ENCODE measurements around the gene ASCC1. TPM values are rescaled to one million over a fixed set of nuclear protein-coding genes. Genes with fewer than 3 reads are reported as not detected.
A peak's percentile ranks its signal among the peaks of the same experiment; 100 is the strongest.

ASCC1 gene, protein sequence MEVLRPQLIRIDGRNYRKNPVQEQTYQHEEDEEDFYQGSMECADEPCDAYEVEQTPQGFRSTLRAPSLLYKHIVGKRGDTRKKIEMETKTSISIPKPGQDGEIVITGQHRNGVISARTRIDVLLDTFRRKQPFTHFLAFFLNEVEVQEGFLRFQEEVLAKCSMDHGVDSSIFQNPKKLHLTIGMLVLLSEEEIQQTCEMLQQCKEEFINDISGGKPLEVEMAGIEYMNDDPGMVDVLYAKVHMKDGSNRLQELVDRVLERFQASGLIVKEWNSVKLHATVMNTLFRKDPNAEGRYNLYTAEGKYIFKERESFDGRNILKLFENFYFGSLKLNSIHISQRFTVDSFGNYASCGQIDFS
- polyA plus RNA-seq (2013, experiment 1 of 2): 34.4 TPM
- 39.1 TPM for polyA plus RNA-seq (2013, experiment 2 of 2)

DNA sequence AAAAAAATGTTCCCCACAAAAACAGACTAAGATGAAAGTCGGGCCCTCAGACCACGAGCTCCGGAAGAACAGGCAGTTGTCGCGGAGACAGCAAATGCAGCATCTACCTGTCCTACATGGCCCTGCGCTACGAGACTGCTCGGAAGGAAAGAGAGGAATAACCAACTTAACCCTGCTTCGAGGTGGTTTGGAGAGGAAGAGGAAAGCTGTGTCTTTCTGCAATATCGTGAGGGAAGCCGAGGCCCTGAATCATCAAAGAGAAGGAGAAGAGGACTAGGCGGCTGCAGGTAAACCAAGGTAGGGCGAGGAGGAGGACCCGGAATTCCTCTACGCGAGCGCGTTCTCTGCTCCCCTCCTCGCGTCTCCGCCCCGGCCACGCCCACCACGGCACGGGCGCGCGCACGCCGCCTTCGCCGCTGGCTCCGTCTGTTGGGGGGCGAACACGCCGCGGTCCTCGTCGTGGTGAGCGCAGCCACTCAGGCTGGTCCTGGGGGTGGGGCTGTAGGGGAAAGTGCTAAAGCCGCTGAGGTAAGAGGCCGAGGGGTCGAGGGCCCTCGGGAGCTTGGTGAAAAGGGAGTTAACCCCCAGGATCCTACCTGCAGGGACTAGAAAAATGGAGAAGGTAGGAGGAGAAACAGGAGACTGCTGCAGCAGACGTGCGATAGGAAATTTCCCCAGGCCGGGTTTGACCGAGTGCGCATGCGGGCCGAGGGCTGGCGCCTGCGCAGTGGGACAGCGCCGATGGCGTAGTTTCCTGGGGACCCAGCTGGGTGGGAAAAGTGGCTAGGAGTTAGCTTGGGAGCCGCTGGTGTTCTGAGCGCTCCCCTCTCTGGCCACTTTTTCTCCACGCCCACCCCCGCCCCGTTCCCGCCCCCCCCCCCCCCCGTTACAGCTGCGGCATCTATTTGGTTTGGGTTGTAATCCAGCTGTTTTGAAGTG lies at the start of gene ASCC1, which contains the start of gene ANAPC16:
TSS of gene ASCC1 (minus strand) at position 666 of the 939 bp plus-strand sequence. CDS start 2,978 bp downstream, outside the sequence.
TSS of gene ANAPC16 (plus strand) at position 402 of the 939 bp plus-strand sequence. CDS start 7,903 bp downstream, outside the sequence.
- H3K9me3 ChIP-seq (ENCODE audit: control insufficient read depth, low read length): no peaks in the 10 kb centered on the region
- WGBS, 2 experiments (ENCODE audit: insufficient coverage in 2 of 2): 1 to 4% methylated on average over 41 to 42 of the region's 64 CpGs

DNA sequence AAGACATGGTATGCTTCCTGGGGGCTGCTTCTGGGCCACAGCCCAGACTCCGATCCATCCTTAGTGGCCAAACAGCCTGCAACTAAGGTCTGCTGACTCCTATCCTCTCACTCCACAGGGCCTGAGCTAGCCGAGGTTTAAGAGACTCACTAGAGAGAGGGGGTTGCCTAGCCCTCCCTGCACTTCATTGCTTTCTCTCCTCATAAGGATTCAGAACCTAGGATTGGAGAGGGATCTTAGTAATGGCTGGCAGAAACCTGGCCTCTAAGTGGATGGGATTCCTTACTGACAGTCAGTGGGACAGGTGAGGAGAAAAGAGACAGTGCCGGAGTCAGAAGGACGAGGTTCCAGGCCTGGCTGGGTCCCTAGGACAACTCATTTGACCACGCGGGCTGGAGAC lies 49.4 kb upstream of the ASCC1 start:
- no peak overlapping the region for H3K27ac ChIP-seq (ENCODE audit: low read depth, low read length, severe bottlenecking)
- no peaks in the 10 kb centered on the region for H3K36me3 ChIP-seq (ENCODE audit: control insufficient read depth, insufficient read depth, low read length)
- H3K4me1 ChIP-seq (ENCODE audit: control insufficient read depth, insufficient read depth, low read length, poor library complexity, severe bottlenecking): peaks cover 13% of the 10 kb centered on the region
- no peaks in the 10 kb centered on the region for H3K9me3 ChIP-seq (ENCODE audit: control insufficient read depth, low read length)
- H3K4me3 ChIP-seq (ENCODE audit: extremely low read depth, insufficient read depth, low read length, poor library complexity, severe bottlenecking): no peak overlapping the region
- 83 to 93% methylated on average over 4 to 5 of the region's 6 CpGs for WGBS, 2 experiments (ENCODE audit: insufficient coverage in 2 of 2)

More for the DNA sequence above, at the start of gene ASCC1, which contains the start of gene ANAPC16:
- peaks cover 6% of the 10 kb centered on the region for H3K4me1 ChIP-seq (ENCODE audit: control insufficient read depth, insufficient read depth, low read length, poor library complexity, severe bottlenecking)
- H3K36me3 ChIP-seq (ENCODE audit: control insufficient read depth, insufficient read depth, low read length): peaks cover 20% of the 10 kb centered on the region
- H3K27ac ChIP-seq (ENCODE audit: low read depth, low read length, severe bottlenecking): peak within 1 kb of the TSS; percentile 97
- peak within 1 kb of the TSS; percentile 71 for H3K4me3 ChIP-seq (ENCODE audit: extremely low read depth, insufficient read depth, low read length, poor library complexity, severe bottlenecking)

DNA sequence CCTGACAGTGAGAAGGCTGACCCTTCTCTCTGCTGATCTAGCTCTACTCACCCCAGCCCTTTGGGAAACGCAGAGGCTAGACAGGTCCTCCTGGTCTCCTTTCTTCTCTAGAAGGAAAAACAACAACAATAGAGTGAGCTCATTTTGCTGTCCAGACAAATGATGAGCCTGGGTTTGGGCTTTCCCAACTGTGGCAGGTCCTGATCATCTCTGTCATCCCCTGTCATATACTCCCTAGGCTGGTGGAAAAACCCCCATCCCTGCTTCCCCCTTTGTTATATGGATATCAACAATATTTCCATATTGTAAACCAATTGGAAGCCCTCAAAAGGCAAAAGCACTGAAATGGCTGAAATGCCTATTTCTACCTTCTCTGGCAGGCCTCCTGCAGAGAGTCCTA lies 48.5 kb upstream of the ASCC1 start:
- no peak overlapping the region for H3K27ac ChIP-seq (ENCODE audit: low read depth, low read length, severe bottlenecking)
- WGBS, 2 experiments (ENCODE audit: insufficient coverage in 2 of 2): 89% methylated on average over 1 of the region's 1 CpG; no CpG with 5 or more reads in 1 of the 2 experiments
- H3K36me3 ChIP-seq (ENCODE audit: control insufficient read depth, insufficient read depth, low read length): no peaks in the 10 kb centered on the region
- H3K4me3 ChIP-seq (ENCODE audit: extremely low read depth, insufficient read depth, low read length, poor library complexity, severe bottlenecking): no peak overlapping the region
- H3K4me1 ChIP-seq (ENCODE audit: control insufficient read depth, insufficient read depth, low read length, poor library complexity, severe bottlenecking): peaks cover 20% of the 10 kb centered on the region
- H3K9me3 ChIP-seq (ENCODE audit: control insufficient read depth, low read length): no peaks in the 10 kb centered on the region

DNA sequence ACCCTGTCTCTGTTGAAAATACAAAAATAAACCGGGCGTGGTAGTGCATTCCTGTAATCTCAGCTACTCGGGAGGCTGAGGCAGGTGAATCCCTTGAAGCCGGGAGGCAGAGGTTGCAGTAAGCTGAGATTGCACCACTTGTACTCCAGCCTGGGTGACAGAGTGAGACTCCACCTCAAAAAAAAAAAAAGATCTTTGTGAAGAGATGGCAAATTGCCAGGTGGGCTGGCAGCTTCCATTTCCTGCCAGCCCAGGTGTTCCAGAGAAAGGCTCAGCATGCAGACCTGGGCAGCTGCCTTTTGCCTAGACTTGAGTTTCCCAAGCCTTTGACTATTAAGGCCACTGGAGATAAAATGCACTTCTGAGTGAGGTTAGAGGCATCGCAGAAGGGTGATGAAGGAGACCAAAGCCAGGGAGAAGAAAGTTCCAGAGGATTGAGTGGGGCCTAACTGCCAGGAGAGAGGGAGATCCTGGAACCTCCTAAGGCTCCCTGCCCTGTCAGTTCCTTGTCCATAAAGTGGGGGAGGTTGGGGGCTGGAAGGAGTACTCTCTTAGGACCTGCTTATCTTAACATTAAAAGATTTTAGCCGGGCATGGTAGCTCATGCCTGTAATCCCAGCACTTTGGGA lies 47.7 kb upstream of the ASCC1 start:
- H3K36me3 ChIP-seq (ENCODE audit: control insufficient read depth, insufficient read depth, low read length): no peaks in the 10 kb centered on the region
- H3K4me1 ChIP-seq (ENCODE audit: control insufficient read depth, insufficient read depth, low read length, poor library complexity, severe bottlenecking): peaks cover 24% of the 10 kb centered on the region
- no peak overlapping the region for H3K27ac ChIP-seq (ENCODE audit: low read depth, low read length, severe bottlenecking)
- 92 to 96% methylated on average over 5 of the region's 6 CpGs for WGBS, 2 experiments (ENCODE audit: insufficient coverage in 2 of 2)
- H3K9me3 ChIP-seq (ENCODE audit: control insufficient read depth, low read length): no peaks in the 10 kb centered on the region
- H3K4me3 ChIP-seq (ENCODE audit: extremely low read depth, insufficient read depth, low read length, poor library complexity, severe bottlenecking): no peak overlapping the region

DNA sequence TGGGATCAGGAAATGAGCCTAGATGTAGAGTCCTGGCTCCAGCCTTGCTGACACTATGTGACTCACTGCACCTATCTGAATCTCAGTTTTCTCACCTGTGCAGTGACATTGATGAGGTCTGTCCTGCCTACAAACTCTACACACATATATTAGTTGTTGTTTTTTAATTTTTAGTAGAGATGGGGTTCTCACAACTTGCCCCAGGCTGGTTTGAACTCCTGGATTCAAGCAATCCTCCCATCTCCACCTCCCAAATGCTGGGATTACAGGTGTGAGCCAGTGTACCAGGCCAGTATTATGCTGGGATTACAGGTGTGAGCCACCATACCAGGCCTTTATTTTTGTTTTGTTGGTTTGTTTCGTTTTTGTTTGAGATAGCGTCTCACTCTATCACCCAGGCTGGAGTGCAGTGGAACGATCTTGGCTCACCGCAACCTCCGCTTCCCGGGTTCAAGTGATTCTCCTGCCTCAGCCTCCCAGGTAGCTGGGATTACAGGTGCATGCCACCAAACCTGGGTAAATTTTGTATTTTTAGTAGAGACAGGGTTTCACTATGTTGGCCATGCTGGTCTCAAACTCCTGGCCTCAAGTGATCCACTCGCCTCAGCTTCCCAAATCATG lies 45.8 kb upstream of the ASCC1 start:
- H3K27ac ChIP-seq (ENCODE audit: low read depth, low read length, severe bottlenecking): peak overlapping the region; percentile 98
- 81 to 90% methylated on average over 4 to 7 of the region's 7 CpGs for WGBS, 2 experiments (ENCODE audit: insufficient coverage in 2 of 2)
- H3K9me3 ChIP-seq (ENCODE audit: control insufficient read depth, low read length): no peaks in the 10 kb centered on the region
- no peaks in the 10 kb centered on the region for H3K36me3 ChIP-seq (ENCODE audit: control insufficient read depth, insufficient read depth, low read length)
- H3K4me1 ChIP-seq (ENCODE audit: control insufficient read depth, insufficient read depth, low read length, poor library complexity, severe bottlenecking): peaks cover 24% of the 10 kb centered on the region
- no peak overlapping the region for H3K4me3 ChIP-seq (ENCODE audit: extremely low read depth, insufficient read depth, low read length, poor library complexity, severe bottlenecking)

DNA sequence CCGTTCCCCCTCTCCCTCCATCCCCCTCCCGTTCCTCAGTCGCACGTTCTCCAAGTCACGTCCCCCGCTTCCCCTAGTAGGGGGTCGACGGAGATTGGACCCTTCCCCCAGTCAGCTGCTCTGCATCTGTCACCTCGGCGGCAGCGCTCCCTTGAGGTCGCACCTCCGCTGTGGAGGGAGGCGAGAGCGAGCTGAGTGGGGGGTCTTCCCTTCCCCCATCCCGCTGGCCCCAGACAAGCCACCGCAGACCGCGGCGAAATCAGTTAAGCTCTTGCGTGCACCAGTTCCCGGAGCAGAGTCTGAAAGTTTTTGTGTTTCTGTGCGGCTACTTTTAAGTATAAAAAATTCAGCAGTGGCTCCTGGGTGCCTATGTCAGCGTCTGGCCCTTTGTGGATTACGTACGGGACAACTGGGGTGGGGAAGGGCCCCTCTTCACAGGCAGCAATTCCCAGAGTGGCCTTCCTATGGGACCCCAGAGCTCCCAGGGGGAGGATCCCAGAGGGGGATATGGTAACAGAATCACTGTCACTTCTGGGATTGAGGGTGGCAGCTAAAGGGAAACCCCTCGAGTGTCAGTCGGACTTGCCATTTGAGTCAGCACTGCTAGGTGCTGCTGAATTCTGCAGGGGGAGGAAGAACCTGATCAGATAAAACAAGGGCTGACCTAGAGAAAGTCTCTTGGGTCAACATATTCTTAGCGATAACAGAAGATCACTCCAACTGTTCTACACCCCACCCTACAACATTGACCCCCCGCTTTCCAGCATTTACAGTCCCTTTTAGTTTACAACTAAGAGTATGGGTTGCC lies 45.1 kb upstream of the ASCC1 start:
- H3K4me1 ChIP-seq (ENCODE audit: control insufficient read depth, insufficient read depth, low read length, poor library complexity, severe bottlenecking): peaks cover 24% of the 10 kb centered on the region
- H3K36me3 ChIP-seq (ENCODE audit: control insufficient read depth, insufficient read depth, low read length): no peaks in the 10 kb centered on the region
- WGBS, 2 experiments (ENCODE audit: insufficient coverage in 2 of 2): 1% methylated on average over 10 to 15 of the region's 30 CpGs
- no peaks in the 10 kb centered on the region for H3K9me3 ChIP-seq (ENCODE audit: control insufficient read depth, low read length)
- H3K27ac ChIP-seq (ENCODE audit: low read depth, low read length, severe bottlenecking): peak overlapping the region; percentile 98
- peak overlapping the region; percentile 38 for H3K4me3 ChIP-seq (ENCODE audit: extremely low read depth, insufficient read depth, low read length, poor library complexity, severe bottlenecking)

DNA sequence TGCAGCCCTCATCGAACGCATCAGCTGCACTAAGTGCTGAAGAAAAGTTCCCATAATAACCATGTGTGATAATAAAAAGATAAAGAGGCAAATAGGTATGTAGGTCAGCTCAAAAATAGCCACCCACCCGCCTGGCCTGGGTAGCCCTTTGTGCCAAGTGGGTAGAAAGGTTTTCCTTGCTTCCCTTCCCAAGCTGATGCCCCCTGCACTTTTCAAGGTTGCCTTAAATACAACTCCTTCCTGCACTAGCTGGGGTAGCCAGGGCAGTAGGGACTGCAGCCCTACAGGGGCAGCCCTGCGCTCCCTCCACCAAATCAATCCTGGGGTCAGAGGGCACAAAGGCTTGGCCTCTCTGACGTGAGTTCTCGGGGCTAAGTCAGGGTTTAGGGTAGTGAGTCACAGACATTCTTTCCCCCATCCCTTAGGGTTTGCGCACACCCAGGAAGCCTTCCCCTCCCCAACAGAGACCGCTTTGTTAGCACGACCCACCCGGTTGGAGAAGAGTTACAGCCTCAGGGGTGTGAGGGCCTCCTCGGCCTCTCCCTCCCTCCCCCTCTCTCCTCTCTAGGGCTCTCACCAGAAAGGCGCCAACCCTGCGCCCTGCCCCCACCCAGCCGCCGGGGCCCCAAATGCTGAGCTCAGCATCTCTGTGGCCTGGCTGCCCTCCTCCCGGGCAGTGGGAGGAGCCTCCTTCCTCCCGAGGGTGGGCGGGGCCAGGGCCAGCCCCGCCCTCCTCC lies 44.3 kb upstream of the ASCC1 start:
- Histone ChIP-seq H3K36me3 (ENCODE audit: control insufficient read depth, insufficient read depth, low read length) (no peaks in the 10 kb centered on the region), H3K4me3 (ENCODE audit: extremely low read depth, insufficient read depth, low read length, poor library complexity, severe bottlenecking) (peak overlapping the region; percentile 38), H3K4me1 (ENCODE audit: control insufficient read depth, insufficient read depth, low read length, poor library complexity, severe bottlenecking) (peaks cover 26% of the 10 kb centered on the region), H3K9me3 (ENCODE audit: control insufficient read depth, low read length) (no peaks in the 10 kb centered on the region), H3K27ac (ENCODE audit: low read depth, low read length, severe bottlenecking) (peak overlapping the region; percentile 98)
- WGBS, 2 experiments (ENCODE audit: insufficient coverage in 2 of 2): 0 to 20% methylated on average over 2 to 12 of the region's 19 CpGs

DNA sequence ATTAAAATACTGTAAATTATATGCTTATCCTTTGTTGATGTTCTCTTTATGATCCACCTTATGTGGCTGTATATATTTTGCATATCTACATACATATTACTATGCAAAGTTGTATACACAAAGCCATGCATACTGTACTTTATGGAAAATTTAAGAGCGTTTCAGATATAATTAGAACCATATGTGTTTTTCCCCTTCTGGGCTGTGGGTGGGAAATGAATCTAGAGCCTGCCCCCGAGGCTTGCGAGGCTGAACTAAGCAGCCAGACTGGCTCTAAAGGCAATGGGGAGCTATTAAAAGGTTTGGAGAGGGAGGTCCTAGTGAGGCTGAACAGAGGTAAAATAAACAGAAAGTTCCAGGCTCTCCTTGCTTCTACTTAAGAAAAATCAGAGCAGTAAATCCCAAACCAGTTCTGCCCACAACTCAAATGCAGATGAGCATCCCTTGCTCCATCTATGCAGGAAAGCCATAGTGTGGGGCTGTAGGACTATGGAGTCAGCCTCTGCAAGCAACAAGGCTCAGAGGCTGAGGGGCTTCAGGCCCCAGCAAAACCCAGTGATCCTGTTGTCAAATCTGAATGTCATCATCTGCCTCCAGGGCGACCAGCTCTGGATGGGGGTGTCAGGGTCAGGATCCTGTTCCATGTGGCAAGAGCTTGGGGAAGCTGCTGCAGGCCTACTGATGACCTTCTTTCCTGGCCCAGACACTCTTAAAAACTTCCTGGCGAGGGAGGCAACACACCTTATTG lies 43.6 kb upstream of the ASCC1 start:
- Histone ChIP-seq H3K4me3 (ENCODE audit: extremely low read depth, insufficient read depth, low read length, poor library complexity, severe bottlenecking) (no peak overlapping the region), H3K4me1 (ENCODE audit: control insufficient read depth, insufficient read depth, low read length, poor library complexity, severe bottlenecking) (peaks cover 28% of the 10 kb centered on the region)
- 61 to 80% methylated on average over 1 to 4 of the region's 5 CpGs for WGBS, 2 experiments (ENCODE audit: insufficient coverage in 2 of 2)

More for the DNA sequence above, 43.6 kb upstream of the ASCC1 start:
- H3K36me3 ChIP-seq (ENCODE audit: control insufficient read depth, insufficient read depth, low read length): no peaks in the 10 kb centered on the region
- H3K27ac ChIP-seq (ENCODE audit: low read depth, low read length, severe bottlenecking): peak overlapping the region; percentile 98
- H3K9me3 ChIP-seq (ENCODE audit: control insufficient read depth, low read length): no peaks in the 10 kb centered on the region

Measured in mesodermal cell (in vitro differentiated cells).